PFSK-1 (cell line): ENCODE measurements around the gene KLHL8.

Experiments
- FOXP2 ChIP-seq: optimal IDR thresholded peaks from 2 replicates; pipeline ENCODE3; 2011; ENCODE audit warnings: borderline replicate concordance, control low read depth, inconsistent platforms; ENCODE audit not compliant: insufficient read depth; ENCODE audit errors: extremely low read length, extremely low read depth
- POLR2AphosphoS5 ChIP-seq: IDR thresholded peaks from 2 replicates; pipeline ENCODE4 v1.6.1; 2012; ENCODE audit warnings: low read depth, mild to moderate bottlenecking, control low read depth, low read length, moderate library complexity
- SIN3A ChIP-seq: IDR thresholded peaks from 2 replicates; pipeline ENCODE4 v1.6.1; 2012; ENCODE audit warnings: mild to moderate bottlenecking, low read length, moderate library complexity, borderline replicate concordance; ENCODE audit not compliant: insufficient read depth
- TAF1 ChIP-seq: IDR thresholded peaks from 2 replicates; pipeline ENCODE4 v1.6.1; 2012; ENCODE audit warnings: low read length, control low read depth, borderline replicate concordance; ENCODE audit not compliant: insufficient read depth
- TF ChIP-seq, protein P1 (sequence below), 2 experiments: IDR thresholded peaks; 2 replicates each; pipeline versions ENCODE4 v1.6.1 to v1.8.0; 2011 to 2012; ENCODE audit warnings: low read depth in 2 of 2, low read length in 2 of 2, control low read depth in 1 of 2, inconsistent platforms in 1 of 2, mild to moderate bottlenecking in 1 of 2, moderate library complexity in 1 of 2; ENCODE audit not compliant: insufficient read depth in 1 of 2

Gene KLHL8

GRCh38 chr4:87174672-87175071, 45.7 kb downstream of the KLHL8 start:
- TF ChIP-seq POLR2AphosphoS5 (no peak), FOXP2 (no peak), SIN3A (no peak), TAF1 (no peak)
- TF ChIP-seq, protein P1, sequence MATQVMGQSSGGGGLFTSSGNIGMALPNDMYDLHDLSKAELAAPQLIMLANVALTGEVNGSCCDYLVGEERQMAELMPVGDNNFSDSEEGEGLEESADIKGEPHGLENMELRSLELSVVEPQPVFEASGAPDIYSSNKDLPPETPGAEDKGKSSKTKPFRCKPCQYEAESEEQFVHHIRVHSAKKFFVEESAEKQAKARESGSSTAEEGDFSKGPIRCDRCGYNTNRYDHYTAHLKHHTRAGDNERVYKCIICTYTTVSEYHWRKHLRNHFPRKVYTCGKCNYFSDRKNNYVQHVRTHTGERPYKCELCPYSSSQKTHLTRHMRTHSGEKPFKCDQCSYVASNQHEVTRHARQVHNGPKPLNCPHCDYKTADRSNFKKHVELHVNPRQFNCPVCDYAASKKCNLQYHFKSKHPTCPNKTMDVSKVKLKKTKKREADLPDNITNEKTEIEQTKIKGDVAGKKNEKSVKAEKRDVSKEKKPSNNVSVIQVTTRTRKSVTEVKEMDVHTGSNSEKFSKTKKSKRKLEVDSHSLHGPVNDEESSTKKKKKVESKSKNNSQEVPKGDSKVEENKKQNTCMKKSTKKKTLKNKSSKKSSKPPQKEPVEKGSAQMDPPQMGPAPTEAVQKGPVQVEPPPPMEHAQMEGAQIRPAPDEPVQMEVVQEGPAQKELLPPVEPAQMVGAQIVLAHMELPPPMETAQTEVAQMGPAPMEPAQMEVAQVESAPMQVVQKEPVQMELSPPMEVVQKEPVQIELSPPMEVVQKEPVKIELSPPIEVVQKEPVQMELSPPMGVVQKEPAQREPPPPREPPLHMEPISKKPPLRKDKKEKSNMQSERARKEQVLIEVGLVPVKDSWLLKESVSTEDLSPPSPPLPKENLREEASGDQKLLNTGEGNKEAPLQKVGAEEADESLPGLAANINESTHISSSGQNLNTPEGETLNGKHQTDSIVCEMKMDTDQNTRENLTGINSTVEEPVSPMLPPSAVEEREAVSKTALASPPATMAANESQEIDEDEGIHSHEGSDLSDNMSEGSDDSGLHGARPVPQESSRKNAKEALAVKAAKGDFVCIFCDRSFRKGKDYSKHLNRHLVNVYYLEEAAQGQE (IDR thresholded peaks at IDR 0.05; ENCODE audit: insufficient read depth in 1 of 2, low read depth in 2 of 2, low read length in 2 of 2) = no peak

GRCh38 chr4:87171944-87172343, 48.5 kb downstream of the KLHL8 start:
- no peak for TF ChIP-seq FOXP2
- no peak for TF ChIP-seq TAF1
- TF ChIP-seq, protein P1 (IDR thresholded peaks at IDR 0.05; ENCODE audit: insufficient read depth in 1 of 2, low read depth in 2 of 2, low read length in 2 of 2) = no peak
- TF ChIP-seq POLR2AphosphoS5 = no peak
- TF ChIP-seq SIN3A = no peak

- TF ChIP-seq SIN3A = no peak
Measured at GRCh38 chr4:87166296-87166854, 54.0 kb downstream of the KLHL8 start.

DNA sequence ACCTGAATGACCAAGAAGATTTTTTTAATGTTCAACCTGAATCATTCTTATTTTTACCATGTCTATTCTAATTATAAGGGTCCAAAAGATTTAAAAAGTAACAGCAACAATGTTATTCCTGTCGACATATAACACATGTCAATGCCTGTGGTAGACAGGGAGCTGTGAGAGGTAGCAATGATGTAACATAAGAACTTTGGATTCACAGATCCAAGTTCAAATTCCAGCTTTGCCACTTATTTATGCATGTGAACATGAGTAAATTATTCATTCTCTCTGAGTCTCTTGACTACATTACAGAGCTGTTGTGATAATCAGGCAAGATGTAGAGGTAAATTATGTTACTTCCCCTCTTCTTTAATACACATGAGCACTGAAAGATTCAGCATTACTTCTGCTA, 54.5 kb downstream of the KLHL8 start:
- no peak for TF ChIP-seq TAF1
- no peak for TF ChIP-seq POLR2AphosphoS5
- no peak for TF ChIP-seq SIN3A
- TF ChIP-seq, protein P1 (IDR thresholded peaks at IDR 0.05; ENCODE audit: insufficient read depth in 1 of 2, low read depth in 2 of 2, low read length in 2 of 2) = no peak
- TF ChIP-seq FOXP2 = no peak

GRCh38 chr4:87153078-87153870, 67.1 kb downstream of the KLHL8 start:
- TF ChIP-seq, protein P1 (IDR thresholded peaks at IDR 0.05; ENCODE audit: insufficient read depth in 1 of 2, low read depth in 2 of 2, low read length in 2 of 2) = no peak
- no peak for TF ChIP-seq TAF1
- TF ChIP-seq SIN3A = no peak
- TF ChIP-seq FOXP2 = no peak
- no peak for TF ChIP-seq POLR2AphosphoS5
